ENCODE results near the gene GLIPR2. TPM values are rescaled to one million over a fixed set of nuclear protein-coding genes. Genes with fewer than 3 reads are reported as not detected.
"Not testable (repeated sequence)": the region's sequence is repeated elsewhere in the genome, so short reads cannot be mapped to it uniquely, and the experiment has no call there.

The GLIPR2 gene, protein sequence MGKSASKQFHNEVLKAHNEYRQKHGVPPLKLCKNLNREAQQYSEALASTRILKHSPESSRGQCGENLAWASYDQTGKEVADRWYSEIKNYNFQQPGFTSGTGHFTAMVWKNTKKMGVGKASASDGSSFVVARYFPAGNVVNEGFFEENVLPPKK
- 10 to 100 TPM; 52.8 to 76.8 (median 59.8) TPM for total RNA-seq

DNA sequence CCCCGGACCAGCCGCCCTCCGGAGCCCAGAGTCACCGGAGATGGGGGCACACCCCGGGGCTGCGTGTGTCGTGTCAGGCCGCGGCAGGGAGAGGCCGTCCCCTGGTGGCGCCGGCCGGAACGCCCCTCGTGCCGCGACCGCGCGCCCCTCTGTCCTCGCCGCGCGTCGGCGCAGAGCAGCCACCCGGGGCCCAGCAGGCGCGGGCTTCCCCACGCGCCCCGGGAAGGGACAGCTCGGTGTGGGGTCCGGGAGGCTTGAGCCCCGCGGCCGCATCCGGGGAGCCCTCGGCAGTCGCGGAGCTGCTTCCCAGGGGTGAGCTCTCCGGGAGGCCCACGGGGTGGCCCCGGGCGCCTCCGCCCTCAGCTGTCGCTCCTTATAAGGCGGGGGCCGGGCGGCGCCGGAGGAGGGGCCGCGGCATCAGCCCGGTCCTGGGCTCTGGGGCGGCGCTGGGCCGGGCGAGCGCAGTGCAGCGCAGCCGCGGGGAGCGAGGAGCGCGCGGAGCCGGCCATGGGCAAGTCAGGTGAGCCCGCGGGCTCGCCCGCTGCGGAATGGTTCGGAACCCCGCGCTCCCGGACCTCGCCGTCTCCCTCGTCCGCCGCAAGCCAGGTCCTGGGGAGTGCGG is at the start of gene GLIPR2:
GLIPR2 (plus strand) TSS at position 462 of the 622 bp plus-strand sequence; CDS start at position 508, 46 bp downstream.
- Histone ChIP-seq H3K27ac (peak within 1 kb of the TSS; percentile 70 to 94 (median 92)), H3K36me3 (no peaks in the 10 kb centered on the region), H3K9me3 (no peaks in the 10 kb centered on the region), H3K4me3 (peak within 1 kb of the TSS; percentile 74 to 94), H3K27me3 (no peaks in the 10 kb centered on the region), H3K4me1 (peaks cover 0 to 54% (median 31%) of the 10 kb centered on the region in 3 donors)
- 0% methylated on average over 1 of the region's 83 CpGs; no CpG with 5 or more reads in 1 of the 2 donors for WGBS, 2 donors (ENCODE audit: low coverage in 1 of 2)
- TF ChIP-seq POLR2AphosphoS5 (IDR thresholded peaks at IDR 0.05) (peak; percentile 65), POLR2A (IDR thresholded peaks at IDR 0.05) (peak; percentile 92 to 94), EP300 (IDR thresholded peaks at IDR 0.05) (no peak)
- TF ChIP-seq, protein P1, sequence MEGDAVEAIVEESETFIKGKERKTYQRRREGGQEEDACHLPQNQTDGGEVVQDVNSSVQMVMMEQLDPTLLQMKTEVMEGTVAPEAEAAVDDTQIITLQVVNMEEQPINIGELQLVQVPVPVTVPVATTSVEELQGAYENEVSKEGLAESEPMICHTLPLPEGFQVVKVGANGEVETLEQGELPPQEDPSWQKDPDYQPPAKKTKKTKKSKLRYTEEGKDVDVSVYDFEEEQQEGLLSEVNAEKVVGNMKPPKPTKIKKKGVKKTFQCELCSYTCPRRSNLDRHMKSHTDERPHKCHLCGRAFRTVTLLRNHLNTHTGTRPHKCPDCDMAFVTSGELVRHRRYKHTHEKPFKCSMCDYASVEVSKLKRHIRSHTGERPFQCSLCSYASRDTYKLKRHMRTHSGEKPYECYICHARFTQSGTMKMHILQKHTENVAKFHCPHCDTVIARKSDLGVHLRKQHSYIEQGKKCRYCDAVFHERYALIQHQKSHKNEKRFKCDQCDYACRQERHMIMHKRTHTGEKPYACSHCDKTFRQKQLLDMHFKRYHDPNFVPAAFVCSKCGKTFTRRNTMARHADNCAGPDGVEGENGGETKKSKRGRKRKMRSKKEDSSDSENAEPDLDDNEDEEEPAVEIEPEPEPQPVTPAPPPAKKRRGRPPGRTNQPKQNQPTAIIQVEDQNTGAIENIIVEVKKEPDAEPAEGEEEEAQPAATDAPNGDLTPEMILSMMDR (IDR thresholded peaks at IDR 0.05): peak in 3 of 4 experiments; percentile 30 to 54 (median 51)
- peak; percentile 94 for ATAC-seq

DNA sequence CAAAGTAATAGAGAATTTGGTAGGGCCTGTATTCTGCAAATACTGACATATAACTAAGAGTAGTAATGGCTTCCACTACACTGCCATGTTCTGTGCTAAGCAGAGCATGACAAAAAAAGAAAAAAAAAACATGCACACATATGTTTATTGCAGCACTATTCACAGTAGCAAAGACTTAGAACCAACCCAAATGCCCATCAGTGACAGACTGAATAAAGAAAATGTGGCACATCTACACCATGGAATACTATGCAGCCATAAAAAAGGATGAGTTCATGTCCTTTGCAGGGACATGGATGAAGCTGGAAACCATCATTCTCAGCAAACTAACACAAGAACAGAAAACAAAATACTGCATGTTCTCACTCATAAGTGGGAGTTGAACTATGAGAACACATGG is 49.5 kb upstream of the GLIPR2 start:
- not testable (repeated sequence) for ATAC-seq, H3K4me3 ChIP-seq, H3K9me3 ChIP-seq, H3K27ac ChIP-seq, H3K27me3 ChIP-seq
- Histone ChIP-seq H3K36me3 (peaks cover 0 to 47% of the 10 kb centered on the region in 2 donors), H3K4me1 (peaks cover 0 to 16% (median 0%) of the 10 kb centered on the region in 3 donors)

DNA sequence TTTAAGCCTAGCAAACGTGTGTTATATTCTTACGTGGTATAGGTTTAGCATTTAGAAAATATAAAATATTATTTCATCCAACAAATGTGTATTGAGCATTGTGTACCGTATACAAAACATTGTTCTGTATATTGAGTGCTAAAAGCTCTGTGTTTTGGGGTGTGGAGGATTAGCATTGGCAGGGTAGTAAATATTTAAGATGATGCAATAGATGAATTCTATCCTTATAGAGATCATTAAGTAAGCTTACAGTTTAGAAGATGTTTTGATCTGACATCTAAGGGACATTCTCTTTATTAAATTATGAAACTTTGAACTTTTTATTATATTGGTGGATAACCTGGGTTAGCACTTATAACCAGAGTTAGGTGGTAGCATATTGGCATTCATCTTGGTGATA is 48.5 kb upstream of the GLIPR2 start:
- Histone ChIP-seq H3K4me3 (no peak overlapping the region), H3K9me3 (no peaks in the 10 kb centered on the region), H3K27ac (no peak overlapping the region), H3K36me3 (peaks cover 0 to 43% of the 10 kb centered on the region in 2 donors), H3K4me1 (peaks cover 0 to 25% (median 0%) of the 10 kb centered on the region in 3 donors), H3K27me3 (no peaks in the 10 kb centered on the region)
- WGBS, 2 donors (ENCODE audit: low coverage in 1 of 2): 74 to 88% methylated on average over 3 of the region's 3 CpGs
- no peak for TF ChIP-seq EP300 (IDR thresholded peaks at IDR 0.05)
- no peak for TF ChIP-seq POLR2AphosphoS5 (IDR thresholded peaks at IDR 0.05)
- TF ChIP-seq, protein P1 (IDR thresholded peaks at IDR 0.05): no peak
- no peak for TF ChIP-seq POLR2A (IDR thresholded peaks at IDR 0.05)
- no peak for ATAC-seq

DNA sequence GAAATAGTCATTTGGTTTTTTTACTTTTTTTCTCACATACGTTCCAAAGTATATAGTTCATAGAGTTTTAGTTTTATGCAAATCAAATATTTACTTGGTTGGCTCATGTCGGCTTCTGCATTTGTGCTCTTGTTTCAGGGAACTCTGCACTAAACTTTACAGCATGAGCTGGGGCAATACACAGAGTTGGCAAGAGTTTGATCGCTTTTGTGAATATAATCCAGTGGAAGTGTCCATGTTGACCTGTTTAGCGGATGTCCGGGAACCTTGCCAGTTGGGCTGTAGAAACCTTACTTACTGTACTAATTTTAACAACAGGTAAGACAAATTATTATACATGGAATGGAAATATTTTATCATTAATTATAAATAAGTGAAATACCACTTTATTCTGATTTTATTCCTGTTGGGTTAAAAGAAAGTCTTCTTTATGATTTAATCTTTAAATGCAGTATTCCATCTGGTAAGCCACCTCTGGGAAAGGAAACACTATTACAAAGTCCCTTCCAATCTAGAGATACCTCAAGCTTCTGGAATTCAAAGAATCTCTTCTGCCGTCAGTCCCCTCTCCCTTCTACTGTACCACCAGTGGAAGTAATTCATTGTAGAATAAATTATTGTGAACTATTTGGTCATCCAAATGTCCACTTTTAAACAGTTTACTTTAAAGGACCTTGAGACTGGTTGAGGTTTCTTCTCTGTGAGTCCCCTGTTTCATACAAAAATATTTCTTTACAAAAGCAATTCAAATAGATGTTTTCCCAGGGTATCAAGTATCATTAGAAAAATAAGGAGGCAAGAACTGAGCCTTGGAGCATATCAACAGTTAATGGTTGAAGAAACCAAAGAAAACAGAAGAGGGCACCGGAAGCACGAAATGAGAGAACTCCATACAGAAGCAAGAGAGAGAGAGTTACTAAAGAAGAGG is 45.2 kb upstream of the GLIPR2 start:
- Histone ChIP-seq H3K4me3 (no peak overlapping the region), H3K27ac (no peak overlapping the region), H3K27me3 (no peaks in the 10 kb centered on the region), H3K4me1 (peaks cover 0 to 28% (median 0%) of the 10 kb centered on the region in 3 donors), H3K36me3 (peaks cover 0 to 10% of the 10 kb centered on the region in 2 donors), H3K9me3 (no peaks in the 10 kb centered on the region)
- no peak for TF ChIP-seq EP300 (IDR thresholded peaks at IDR 0.05)
- no peak for TF ChIP-seq POLR2A (IDR thresholded peaks at IDR 0.05)
- TF ChIP-seq POLR2AphosphoS5 (IDR thresholded peaks at IDR 0.05): no peak
- TF ChIP-seq, protein P1 (IDR thresholded peaks at IDR 0.05): no peak
- no peak for ATAC-seq
- 16 to 19% methylated on average over 6 to 8 of the region's 8 CpGs for WGBS, 2 donors (ENCODE audit: low coverage in 1 of 2)

DNA sequence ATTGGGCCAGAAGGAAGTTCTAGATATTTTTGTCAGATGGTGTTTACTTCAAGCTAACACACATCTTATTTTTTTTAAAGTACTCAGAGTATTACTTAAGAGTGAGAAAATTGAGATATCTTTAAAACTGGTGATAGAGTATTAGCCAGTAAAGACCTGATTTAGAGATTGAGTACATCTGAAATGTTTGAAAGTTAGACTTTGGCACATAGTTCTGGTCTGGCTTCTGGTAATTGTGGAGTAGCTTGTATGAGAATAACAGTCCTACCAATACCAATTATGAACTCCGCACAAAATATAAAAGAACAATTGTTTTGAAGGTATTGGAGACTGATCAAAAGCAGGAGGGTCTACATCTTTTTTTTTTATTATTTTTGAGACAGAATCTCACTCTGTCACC is 44.5 kb upstream of the GLIPR2 start:
- Histone ChIP-seq H3K36me3 (peaks cover 0 to 4% of the 10 kb centered on the region in 2 donors), H3K27ac (no peak overlapping the region), H3K9me3 (no peaks in the 10 kb centered on the region), H3K4me1 (peaks cover 0 to 28% (median 0%) of the 10 kb centered on the region in 3 donors), H3K27me3 (no peaks in the 10 kb centered on the region), H3K4me3 (no peak overlapping the region)
- ATAC-seq: no peak
- TF ChIP-seq POLR2AphosphoS5 (IDR thresholded peaks at IDR 0.05) (no peak), POLR2A (IDR thresholded peaks at IDR 0.05) (no peak), EP300 (IDR thresholded peaks at IDR 0.05) (no peak)
- TF ChIP-seq, protein P1 (IDR thresholded peaks at IDR 0.05): no peak
- 94% methylated on average over 1 of the region's 1 CpG for WGBS, 2 donors (ENCODE audit: low coverage in 1 of 2)
